COLO668 (cell line): ENCODE data around the gene MC5R.

Experiments used
- DNase-seq: peaks from one replicate; lab custom pipeline; 2025; ENCODE audit not compliant: unreplicated experiment; lab: John Stamatoyannopoulos, UW

Gene MC5R

DNA sequence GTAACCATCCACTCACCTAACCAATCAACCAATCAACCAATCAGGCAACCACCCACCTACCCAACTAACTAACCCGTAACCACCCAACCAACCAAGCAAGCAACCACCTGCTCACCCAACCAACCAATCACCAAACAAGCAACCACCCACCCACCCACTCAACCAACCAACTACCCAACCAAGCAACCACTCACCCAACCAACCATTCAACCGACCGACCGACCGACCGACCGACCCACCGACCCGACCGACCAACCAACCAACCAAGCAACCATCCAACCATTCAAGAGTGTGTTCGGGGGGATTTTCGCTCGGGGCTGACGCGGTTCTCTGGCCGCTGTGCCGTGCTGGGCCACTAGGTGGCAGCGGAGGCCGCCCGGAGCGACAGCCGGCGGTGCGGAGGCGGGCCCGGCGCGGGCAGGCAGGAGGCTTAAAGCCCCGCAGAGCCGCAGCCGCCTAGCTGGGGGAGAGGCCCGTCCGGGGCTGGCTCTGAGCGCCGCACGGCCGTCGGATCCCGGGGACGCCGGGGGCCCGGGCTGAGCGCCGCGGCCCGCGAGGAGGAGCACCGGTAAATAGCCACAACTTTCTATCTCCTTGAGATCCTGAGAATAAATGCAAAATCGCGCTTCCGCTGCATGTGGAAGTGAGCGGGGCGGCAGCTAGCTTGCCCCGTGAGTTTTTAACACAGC, at the start of gene MC5R:
TSS of gene MC5R (plus strand) at position 443 of the 689 bp plus-strand sequence. CDS start 1,617 bp downstream, outside the sequence.
- peak; percentile 69 for DNase-seq

DNA sequence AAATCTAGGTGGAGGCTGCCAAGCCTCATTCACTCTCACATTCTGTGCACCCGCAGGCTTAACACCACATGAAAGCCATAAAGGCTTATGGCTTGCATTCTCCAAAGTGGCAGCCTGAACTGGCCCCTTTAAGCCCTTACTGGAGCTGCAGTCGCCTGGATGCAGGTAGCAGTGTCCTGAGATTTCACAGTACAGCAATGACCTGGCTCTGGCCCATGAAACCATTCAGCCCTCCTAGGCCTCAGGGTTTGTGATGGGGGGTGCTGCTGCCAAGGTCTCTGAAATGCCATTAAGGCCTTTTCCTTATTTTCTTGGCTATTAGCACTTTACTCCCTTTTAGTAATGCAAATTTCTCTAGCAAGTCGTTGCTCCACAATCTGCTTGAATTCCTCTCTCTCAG, 48.9 kb upstream of the MC5R start:
- no peak for DNase-seq

DNA sequence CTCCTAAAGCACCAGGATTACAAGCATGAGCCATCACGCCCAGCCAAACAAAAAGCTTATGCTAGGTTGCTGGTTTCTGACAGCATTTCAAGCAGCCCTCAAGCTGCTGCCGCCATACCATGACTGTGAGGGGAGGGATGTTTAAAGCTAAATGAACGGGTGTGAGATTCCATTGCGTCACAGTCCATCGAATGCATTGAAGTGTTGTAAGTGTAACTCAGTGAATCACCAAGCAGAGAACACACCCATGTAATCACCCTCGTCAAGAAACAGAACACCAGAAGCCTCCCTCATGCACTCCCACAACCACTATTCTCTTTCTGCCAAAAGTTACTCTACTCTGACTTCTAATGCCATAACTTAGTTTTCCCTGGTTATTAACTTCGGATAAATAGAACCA, 32.8 kb upstream of the MC5R start:
- no peak for DNase-seq

DNA sequence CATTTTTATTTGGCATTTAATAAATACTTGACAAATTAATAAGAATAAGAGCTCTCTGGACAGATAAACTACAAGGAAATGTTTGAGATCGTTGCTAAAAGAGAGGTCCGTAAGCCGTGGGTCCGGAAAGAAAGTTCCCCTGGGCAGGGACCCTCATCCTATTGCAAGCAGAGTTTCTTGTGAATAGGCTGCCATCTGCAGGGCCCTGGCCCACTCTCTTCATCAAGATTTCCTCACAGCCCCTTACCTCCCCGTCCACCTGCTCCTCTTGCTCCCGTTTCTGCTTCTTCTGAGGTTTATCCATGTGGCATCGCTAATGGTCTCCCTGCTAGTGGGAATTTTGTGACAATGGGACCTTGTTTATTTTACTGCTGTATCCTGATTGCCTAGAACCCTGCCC, 30.1 kb upstream of the MC5R start:
- no peak for DNase-seq

DNA sequence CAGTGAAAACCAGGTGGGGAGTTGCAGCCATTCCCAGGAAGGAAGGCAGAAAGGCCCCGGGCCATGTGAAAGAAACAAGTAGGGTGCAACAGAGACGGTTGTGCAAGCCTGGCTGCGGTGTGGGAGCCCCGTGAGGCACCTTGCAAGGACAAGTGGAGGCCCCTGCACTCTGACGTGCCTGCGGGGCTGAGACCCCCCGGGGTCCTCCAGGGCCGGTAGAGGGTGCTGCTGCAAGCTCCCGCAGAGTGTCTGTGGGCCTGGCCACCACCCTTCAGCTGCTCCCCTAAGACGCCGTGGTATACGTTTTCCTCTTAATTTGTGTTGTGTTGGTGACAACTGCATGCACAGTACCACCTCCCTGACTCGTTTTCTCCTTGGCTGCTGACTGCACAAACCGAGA, 27.4 kb upstream of the MC5R start:
- DNase-seq, result no peak

DNA sequence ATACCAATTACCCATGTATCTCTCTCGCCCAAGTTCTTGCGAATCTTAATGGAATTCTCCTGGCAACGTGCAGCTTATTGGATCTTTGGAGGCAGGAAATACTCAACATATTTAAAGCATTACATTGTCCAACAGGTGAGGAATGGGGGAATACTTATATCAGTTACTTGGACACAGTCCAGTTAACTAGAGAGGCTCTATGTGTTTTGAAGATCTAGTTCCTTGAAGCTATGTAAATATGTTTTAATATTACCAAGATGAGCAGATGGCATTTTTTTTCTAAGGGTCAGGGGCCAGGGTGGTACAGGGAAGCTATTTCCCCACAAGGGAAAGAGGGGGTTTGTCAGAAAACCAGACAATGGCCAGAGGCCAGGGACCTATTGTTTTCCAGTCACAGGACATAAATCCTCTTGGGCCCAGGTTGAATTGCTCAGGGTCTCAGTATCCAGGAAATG, 26.8 kb upstream of the MC5R start:
- DNase-seq, result no peak

DNA sequence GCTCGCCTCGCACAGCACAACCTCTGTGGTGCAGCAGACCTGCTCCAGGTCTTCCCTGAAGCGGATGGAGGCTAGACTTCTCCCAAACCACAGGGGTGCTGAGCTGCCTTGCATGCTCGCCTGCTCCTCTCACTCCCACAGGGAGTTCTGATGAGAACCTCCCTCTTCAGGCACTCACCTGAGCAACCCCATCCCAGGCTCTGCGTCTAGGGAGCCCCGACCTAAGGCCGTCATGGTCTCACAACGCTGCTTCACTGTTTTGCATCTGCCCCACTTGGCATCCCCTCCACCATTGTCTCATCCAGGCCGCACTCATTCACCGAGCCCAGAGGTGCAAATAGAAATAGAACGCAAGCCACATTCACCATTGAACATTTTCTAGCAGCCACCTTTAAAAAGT, 24.6 kb upstream of the MC5R start:
- no peak for DNase-seq

DNA sequence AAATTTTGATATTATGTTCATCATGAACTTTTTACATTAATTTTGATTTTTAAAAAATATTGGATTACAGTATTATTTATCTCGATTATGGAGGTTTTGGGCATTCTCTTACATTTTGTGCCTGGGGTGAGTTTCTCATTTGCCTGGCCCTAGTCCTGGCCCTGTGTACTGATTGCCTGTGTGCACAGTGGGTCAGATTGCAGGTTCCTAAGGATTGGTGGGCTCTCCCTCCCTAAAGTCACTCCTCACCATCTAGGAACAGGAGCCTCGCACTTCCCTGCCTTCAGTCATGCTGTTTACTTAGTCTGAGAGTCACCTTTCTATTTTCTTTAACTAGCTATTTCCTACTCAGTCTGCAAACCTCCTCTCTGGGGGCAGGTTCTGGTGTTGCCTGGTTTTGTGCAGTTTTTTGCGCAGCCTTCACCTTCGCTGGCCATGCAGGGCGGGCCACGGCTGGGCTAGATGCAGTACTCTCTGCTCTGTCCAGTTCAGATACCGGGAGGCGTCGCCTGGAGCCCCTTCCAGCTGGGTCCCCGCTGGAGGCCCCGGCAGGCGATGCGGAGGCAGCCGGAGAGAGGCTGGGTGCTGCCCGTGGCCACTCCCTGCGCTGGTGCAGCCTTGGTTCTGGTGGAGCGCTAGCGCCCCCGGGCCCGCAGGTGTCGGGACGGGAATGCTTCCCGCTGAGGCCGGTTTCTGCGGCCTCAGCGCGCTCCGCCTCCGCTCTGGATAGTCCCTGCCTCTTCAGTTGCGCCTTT, 23.3 kb upstream of the MC5R start:
- DNase-seq, result peak; percentile 77

DNA sequence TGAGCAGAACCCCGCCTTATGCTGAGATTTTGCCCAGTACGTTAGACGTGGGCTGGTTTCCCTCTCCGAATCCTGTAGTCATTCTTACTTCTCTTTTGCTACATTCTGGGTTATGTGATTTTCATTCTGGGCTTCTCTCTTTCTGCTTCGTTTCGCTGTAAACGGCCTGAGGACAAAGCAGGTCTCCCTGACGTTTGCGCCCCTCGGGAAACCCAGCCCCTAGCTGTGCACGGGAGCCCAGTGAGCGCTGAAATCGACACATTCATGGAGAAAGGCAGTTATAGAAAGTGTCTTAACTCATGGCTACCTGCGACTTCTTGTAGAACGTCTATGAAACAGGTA, 22.7 kb upstream of the MC5R start:
- no peak for DNase-seq

DNA sequence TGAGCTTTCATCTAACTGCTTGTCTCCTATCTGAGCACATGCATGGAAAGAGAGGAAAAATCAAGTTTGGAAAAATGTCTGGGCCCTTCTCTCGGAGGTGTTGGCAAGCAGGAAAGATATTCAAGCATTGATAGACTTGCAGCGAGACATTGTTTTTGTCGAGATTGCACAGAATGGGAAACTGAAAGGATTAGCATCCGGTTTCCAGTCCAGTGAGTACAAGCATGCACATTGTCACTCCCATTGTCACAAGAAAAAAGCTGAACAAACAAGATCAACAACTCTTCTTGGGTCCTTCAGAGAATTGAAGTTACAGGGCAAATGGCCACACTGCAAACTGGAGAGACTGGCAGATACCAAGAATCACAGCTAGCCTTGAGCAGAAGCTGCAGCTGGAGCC, 19.6 kb upstream of the MC5R start:
- no peak for DNase-seq

DNA sequence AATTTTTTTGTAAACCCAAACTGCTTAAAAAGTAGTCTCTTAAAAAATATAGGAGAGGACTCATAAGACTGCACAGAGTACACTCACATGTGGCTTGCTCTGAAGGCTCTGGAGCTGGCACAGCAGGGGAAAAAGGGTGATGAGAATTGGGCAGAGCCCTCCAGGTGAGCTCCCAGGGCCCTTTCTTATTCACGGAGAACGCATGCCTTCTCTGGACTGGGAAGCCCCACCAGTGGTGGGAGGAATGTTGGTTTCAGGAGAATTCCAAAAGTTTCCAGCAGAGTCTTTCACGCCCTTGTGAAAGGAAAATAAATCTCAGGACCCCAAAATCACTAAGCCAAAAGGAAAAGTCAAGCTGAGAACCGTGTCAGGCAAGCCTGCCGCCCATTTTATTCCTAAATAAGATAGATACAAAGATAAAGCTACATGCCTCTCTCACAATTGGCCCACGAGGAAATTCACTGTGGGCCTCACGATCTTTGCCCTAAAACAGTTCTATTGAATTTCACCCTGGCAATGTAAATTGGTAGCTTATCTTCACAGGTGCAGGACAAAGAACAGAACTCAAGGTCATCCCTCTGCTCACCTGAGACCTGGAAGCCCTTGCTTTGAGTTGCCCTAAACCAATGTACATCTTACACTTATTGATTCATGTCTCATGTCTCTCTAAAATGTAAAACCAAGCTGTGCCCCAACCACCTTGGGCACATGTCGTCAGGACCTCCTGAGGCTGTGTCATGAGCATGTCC, 15.5 kb upstream of the MC5R start:
- DNase-seq, result no peak

DNA sequence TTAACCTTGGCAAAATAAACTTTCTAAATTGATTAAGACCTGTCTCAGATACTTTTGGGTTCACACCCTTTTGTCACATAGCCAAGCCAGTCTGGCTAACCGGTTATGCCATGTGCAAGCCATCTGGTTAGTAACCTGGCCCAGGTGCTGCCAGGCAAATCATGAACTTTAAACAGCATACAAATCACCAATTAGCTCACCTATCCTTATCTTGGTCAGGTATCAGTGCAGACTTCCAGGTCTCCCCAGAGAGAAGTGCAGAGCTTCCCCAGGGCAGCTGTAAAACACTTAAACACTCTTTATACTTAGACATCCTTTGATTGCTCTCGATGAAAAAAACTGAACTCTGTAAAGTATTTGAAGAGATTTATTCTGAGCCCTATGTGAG, 14.9 kb upstream of the MC5R start:
- no peak for DNase-seq

DNA sequence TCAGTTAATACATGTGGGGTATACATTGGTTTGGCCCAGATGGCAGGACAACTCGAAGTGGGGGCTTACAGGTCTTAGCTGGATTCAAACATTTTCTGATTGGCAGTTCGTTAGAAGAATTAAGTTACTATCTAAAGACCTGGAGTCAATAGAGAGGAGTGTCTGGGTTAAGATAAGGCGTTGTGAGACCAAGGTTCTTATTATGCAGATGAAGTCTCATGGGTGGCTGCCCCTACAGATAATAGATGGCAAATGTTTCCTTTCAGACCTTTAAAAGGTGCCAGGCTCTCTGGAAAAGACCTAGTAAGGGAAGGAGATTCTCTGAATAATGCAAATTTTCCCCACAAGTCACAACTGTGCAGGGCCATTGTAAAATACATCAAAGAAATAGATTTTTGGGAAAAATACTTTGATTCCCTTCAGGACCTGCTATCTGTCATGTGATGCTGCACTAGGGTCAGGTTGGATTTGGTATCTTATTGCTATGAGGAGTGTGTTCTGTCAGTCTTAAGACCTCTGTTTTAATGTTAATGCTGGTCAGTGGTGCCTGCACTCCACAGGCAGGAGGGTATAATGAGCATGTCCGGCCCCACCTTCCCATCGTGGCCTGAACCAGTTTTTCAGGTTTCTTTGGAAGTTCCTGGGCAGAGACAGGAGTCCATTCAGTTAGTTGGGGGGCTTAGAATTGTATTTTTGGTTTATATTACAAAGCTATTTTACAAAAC, 14.3 kb upstream of the MC5R start:
- no peak for DNase-seq

DNA sequence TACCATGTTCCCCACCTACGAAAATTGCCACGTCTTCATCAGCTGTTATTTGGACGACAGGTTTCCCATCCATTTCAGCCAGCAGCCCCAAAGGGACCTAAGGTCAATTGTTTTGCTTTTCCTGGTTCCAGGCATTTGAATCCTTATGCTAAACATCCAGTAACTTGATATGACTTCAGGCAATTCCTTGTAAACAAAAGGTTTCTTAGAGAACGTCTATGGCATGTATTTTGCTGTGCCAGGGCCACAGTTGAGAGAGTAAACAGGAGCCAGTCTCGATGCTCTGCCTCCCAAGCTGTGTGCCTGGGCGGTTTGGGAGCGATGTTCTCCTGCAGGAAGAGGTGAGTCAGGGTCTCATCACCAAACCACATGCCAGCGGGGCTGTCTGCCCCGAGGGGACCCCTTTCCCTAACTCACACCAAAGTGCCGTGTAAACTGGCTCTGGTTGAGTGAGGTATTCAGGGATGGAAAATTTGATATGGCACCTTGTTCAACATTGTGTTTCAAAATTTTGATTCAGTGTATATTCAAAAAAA, 12.9 kb upstream of the MC5R start:
- no peak for DNase-seq

DNA sequence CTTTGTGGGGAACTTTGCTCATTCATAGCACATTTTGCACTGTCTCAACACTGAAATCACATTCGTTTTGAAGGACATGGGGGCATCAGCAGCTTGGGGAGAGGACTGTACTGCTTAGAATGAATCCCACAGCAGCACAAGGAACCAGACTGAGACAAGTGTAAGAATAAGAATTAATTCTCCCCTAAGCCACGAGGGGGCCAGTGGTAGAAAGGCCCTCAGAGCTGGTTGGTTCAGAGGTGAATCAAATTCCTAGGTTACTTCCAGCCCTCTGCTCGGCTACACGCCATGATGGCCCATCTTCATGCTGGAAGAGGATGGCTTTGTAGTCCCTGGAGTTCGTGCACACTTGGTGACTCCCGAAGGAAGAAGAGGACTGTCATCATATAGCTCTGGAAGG, 12.0 kb upstream of the MC5R start:
- DNase-seq, result no peak

DNA sequence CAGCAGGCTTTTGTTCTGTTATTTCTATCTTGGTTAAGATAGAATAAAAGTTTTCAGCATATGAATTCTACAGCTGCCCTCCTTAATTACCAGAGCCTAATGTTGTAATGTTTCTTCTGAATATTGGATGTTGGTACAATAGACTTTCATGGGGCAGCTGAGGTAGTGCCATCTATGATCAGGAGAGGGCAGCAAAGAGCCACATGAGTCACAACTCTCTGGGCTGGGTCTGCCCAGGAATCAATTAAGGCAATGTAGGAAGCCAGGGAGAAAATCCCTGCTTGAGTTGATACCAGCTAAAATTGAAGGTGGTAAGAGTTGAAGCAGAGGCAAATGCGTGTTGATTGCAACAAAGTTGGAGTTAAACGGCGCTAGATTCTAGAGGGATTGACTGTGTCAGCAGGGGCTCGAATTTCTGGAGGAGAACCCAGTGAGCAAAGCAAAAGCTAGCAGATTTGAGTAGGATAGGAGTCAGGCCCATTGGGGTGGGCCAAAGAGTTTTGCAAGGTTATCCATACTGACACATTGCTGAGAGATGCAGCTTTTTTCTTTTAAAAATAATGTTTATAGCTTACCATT, 10.6 kb upstream of the MC5R start:
- DNase-seq, result peak; percentile 61

DNA sequence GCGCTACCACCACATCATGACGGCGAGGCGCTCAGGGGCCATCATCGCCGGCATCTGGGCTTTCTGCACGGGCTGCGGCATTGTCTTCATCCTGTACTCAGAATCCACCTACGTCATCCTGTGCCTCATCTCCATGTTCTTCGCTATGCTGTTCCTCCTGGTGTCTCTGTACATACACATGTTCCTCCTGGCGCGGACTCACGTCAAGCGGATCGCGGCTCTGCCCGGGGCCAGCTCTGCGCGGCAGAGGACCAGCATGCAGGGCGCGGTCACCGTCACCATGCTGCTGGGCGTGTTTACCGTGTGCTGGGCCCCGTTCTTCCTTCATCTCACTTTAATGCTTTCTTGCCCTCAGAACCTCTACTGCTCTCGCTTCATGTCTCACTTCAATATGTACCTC, 2.3 kb downstream of the MC5R start:
- no peak for DNase-seq

DNA sequence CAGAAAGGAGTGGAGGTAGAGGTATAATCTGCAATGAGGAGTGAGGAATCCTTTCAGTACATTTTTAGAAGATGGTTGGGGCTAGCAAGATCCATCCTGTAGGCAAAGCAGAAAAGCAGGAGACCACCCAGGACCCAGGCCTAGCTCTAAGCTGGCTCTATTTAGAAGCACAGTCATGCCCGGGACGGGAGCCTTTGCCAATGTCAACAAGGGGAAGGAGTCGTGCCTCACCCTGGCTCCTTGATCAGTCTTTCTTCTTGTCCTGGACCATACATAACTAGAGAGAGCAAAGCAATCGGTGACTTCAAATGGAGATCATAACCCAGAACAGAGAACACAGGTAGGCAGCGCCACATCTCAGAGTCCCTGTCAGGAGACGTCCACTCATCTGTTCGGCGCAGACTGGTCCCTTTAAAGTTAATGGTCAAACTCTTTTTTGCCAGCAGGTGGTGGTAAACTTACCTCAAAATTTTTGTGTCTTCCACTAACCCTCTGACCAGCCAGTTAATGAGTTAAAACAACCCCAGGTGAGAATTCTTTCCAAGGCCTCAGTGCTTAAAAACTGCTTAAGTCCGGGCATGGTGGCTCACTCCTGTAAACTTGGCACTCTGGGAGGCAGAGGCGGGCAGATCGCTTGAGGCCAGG, 8.0 kb downstream of the MC5R start:
- no peak for DNase-seq

DNA sequence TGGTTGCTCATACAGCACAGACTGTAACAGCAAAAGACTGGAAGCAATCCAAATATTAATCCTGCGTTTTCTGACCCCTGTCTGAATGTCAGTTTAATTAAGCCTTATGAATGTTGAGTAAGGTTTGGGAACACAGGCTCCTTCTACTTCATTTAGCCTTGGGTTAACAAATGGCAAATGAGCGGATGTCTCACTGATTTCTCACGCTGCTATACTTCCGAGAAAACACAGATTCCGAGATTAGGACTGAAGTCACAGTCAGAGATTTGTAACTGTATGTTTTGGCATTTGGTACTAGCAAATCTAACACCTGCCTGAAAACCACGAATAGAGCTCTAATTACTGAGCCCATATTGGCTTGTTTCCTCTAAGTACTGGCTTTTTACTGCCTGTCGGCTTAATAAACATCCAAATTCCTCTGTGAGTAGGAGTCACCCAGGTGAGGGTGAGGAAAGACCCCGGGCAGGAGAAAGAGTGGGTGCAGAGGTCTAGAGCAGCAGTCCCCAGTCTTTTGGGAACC, 10.6 kb downstream of the MC5R start:
- no peak for DNase-seq

DNA sequence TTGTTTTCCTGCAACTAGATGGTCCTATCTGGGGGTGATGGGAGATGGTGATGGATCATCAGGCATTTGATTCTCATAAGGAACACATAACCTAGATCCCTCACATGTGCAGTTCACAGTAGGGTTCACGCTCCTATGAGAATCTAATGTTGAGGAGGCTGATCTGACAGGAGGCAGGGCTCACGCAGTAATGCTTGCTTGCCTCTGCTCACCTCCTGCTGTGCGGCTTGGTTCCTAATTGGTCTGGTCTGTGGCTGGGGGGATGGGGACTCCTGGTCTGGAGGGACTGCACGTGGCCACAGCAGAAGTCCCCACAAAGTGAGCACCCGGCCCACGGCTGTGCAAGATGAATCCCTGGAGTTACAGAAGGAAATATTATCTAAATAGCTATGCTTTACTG, 11.3 kb downstream of the MC5R start:
- no peak for DNase-seq
